Measurements from ENCODE around the gene WASF2. TPM values are rescaled to one million over a fixed set of nuclear protein-coding genes. Genes with fewer than 3 reads are reported as not detected.

Gene WASF2
- total and polyA plus RNA-seq, 2 of the 8 experiments (the other 6 are each of a cell fraction or from before 2014, with no cell fraction given) = 32.1 to 86.6 TPM

GRCh38 chr1:27358928-27359313 is 131.0 kb downstream of the WASF2 start (continued):
- TF ChIP-seq TAF1 (IDR thresholded peaks at IDR 0.05; ENCODE audit: low read depth, low read length) (no peak), RBBP5 (IDR thresholded peaks at IDR 0.05; ENCODE audit: borderline replicate concordance, low read depth, low read length) (no peak), ATF3 (IDR thresholded peaks at IDR 0.05; ENCODE audit: insufficient read depth, low read depth, low read length) (no peak)

Measured in H1 (cell line).